Neural progenitor cell (in vitro differentiated cells): Measurements from ENCODE around the gene PAEP. TPM values are rescaled to one million over a fixed set of nuclear protein-coding genes. Genes with fewer than 3 reads are reported as not detected.
"Not testable (repeated sequence)": the region's sequence is repeated elsewhere in the genome, so short reads cannot be mapped to it uniquely, and the experiment has no call there.

ENCODE experiments used
- DNase-seq: peaks from one replicate; pipeline ENCODE4 v3.0.0-alpha.2; 2016; ENCODE audit warnings: low spot score
- H2AFZ ChIP-seq: fragments of 200-600 bp; sonication (generic); replicated peaks from 2 replicates; pipeline ENCODE4 v1.6.1; 2016; ENCODE audit warnings: antibody characterized with exemption
- H3F3A ChIP-seq: fragments of 200-600 bp; sonication (generic); 2 replicates; pipeline ENCODE4 v1.6.1; 2016; ENCODE audit warnings: antibody characterized with exemption, low read depth
- H3K27ac ChIP-seq: fragments of 200-600 bp; sonication (generic); 2 replicates; pipeline ENCODE4 v1.5.1; 2016; ENCODE audit warnings: mild to moderate bottlenecking
- H3K27me3 ChIP-seq: fragments of 200-600 bp; sonication (generic); 2 replicates; pipeline ENCODE4 v1.6.1; 2016; ENCODE audit warnings: mild to moderate bottlenecking, moderate library complexity
- H3K36me3 ChIP-seq: fragments of 200-600 bp; sonication (generic); 2 replicates; pipeline ENCODE4 v1.5.1; 2016
- H3K4me1 ChIP-seq: fragments of 200-600 bp; sonication (generic); 2 replicates; pipeline ENCODE4 v1.6.1; 2016; ENCODE audit warnings: mixed run types
- H3K4me2 ChIP-seq: fragments of 200-600 bp; sonication (generic); 2 replicates; pipeline ENCODE4 v1.6.1; 2016
- H3K4me3 ChIP-seq: fragments of 200-600 bp; sonication (generic); 2 replicates; pipeline ENCODE4 v1.5.1; 2016
- H3K79me2 ChIP-seq: fragments of 200-600 bp; sonication (generic); 2 replicates; pipeline ENCODE4 v1.6.1; 2016; ENCODE audit warnings: low read depth
- H3K9ac ChIP-seq: fragments of 200-600 bp; sonication (generic); 2 replicates; pipeline ENCODE4 v1.6.1; 2016
- H3K9me3 ChIP-seq: fragments of 200-600 bp; sonication (generic); 2 replicates; pipeline ENCODE4 v1.5.1; 2016; ENCODE audit warnings: low read depth
- H4K20me1 ChIP-seq: fragments of 200-600 bp; sonication (generic); 2 replicates; pipeline ENCODE4 v1.6.1; 2016; ENCODE audit warnings: low read depth
- H3K27ac Mint-ChIP-seq: 3 replicates; pipeline ENCODE4 v1.8.0; 2021; ENCODE audit warnings: mixed read lengths
- H3K27me3 Mint-ChIP-seq: 2 replicates; pipeline ENCODE4 v1.8.0; 2022; ENCODE audit warnings: low read depth, mild to moderate bottlenecking, inconsistent platforms, moderate library complexity, mixed read lengths; ENCODE audit not compliant: insufficient read depth
- H3K36me3 Mint-ChIP-seq: 3 replicates; pipeline ENCODE4 v1.8.0; 2021; ENCODE audit warnings: mixed read lengths
- H3K4me1 Mint-ChIP-seq: 3 replicates; pipeline ENCODE4 v1.8.0; 2021; ENCODE audit warnings: mixed read lengths
- H3K4me3 Mint-ChIP-seq: 3 replicates; pipeline ENCODE4 v1.8.0; 2021; ENCODE audit warnings: mild to moderate bottlenecking, moderate library complexity, mixed read lengths
- H3K9me3 Mint-ChIP-seq: 3 replicates; pipeline ENCODE4 v1.8.0; 2020; ENCODE audit warnings: mixed read lengths
- CTCF ChIP-seq: fragments of 200-600 bp; sonication (generic); IDR thresholded peaks from 2 replicates; pipeline ENCODE4 v1.5.1; 2017; ENCODE audit warnings: antibody characterized with exemption, mild to moderate bottlenecking
- EZH2 ChIP-seq: fragments of 200-600 bp; sonication (generic); IDR thresholded peaks from 2 replicates; pipeline ENCODE4 v1.6.1; 2017; ENCODE audit warnings: antibody characterized with exemption, mild to moderate bottlenecking, moderate library complexity
- EZH2phosphoT487 ChIP-seq: fragments of 200-600 bp; sonication (generic); IDR thresholded peaks from 2 replicates; pipeline ENCODE4 v1.6.1; 2017; ENCODE audit warnings: antibody characterized with exemption
- total RNA-seq: library from RNA; depleted of rRNA; stranded (reverse); fragments of >200 nt; gene quantifications from 2 replicates; pipeline ENCODE4 v1.2.3, GENCODE V29; 2015; ENCODE audit warnings: low replicate concordance

The PAEP gene
- total RNA-seq, 1 donor from 2014 or later, result not detected

- peaks cover 17% of the 10 kb centered on the region for H3K27me3 Mint-ChIP-seq
- Histone ChIP-seq H3K4me3 (no peak overlapping the region), H3K79me2 (no peaks in the 10 kb centered on the region), H3K9ac (no peak overlapping the region), H2AFZ (no peak overlapping the region), H3K27ac (no peak overlapping the region), H3F3A (no peaks in the 10 kb centered on the region), H3K27me3 (no peaks in the 10 kb centered on the region), H3K9me3 (no peaks in the 10 kb centered on the region), H3K36me3 (no peaks in the 10 kb centered on the region), H3K4me2 (no peak overlapping the region), H4K20me1 (no peaks in the 10 kb centered on the region), H3K4me1 (no peaks in the 10 kb centered on the region)
- H3K4me1 Mint-ChIP-seq, result no peaks in the 10 kb centered on the region
- H3K4me3 Mint-ChIP-seq, result no peak overlapping the region
- TF ChIP-seq CTCF (no peak), EZH2 (no peak), EZH2phosphoT487 (no peak)
- DNase-seq, result no peak
- H3K27ac Mint-ChIP-seq, result no peak overlapping the region
- no peaks in the 10 kb centered on the region for H3K36me3 Mint-ChIP-seq
- no peaks in the 10 kb centered on the region for H3K9me3 Mint-ChIP-seq
Measured at GRCh38 chr9:135536216-135536615, 25.3 kb upstream of the PAEP start.

GRCh38 chr9:135543262-135543894, 18.2 kb upstream of the PAEP start:
- not testable (repeated sequence) for H3K36me3 Mint-ChIP-seq, H3K4me1 ChIP-seq, H2AFZ ChIP-seq, H3K79me2 ChIP-seq, H3K27ac ChIP-seq, H3K9me3 ChIP-seq, H4K20me1 ChIP-seq, DNase-seq, H3K36me3 ChIP-seq, H3K4me3 Mint-ChIP-seq, H3K9ac ChIP-seq, H3K9me3 Mint-ChIP-seq, H3K4me3 ChIP-seq, H3K4me1 Mint-ChIP-seq, H3K27ac Mint-ChIP-seq, H3F3A ChIP-seq, H3K4me2 ChIP-seq, H3K27me3 ChIP-seq
- peaks cover 12% of the 10 kb centered on the region for H3K27me3 Mint-ChIP-seq

GRCh38 chr9:135544981-135545635, 16.4 kb upstream of the PAEP start:
- H3K27me3 Mint-ChIP-seq, result peaks cover 6% of the 10 kb centered on the region
- H3K79me2 ChIP-seq, result no peaks in the 10 kb centered on the region
- H3K9me3 Mint-ChIP-seq, result peaks cover 2% of the 10 kb centered on the region
- H3F3A ChIP-seq, result no peaks in the 10 kb centered on the region
- H3K4me1 Mint-ChIP-seq, result no peaks in the 10 kb centered on the region
- H3K4me1 ChIP-seq, result no peaks in the 10 kb centered on the region
- no peaks in the 10 kb centered on the region for H3K36me3 ChIP-seq
- DNase-seq, result no peak
- no peak overlapping the region for H2AFZ ChIP-seq
- H3K36me3 Mint-ChIP-seq, result no peaks in the 10 kb centered on the region
- no peak overlapping the region for H3K27ac Mint-ChIP-seq
- H3K4me3 ChIP-seq, result no peak overlapping the region
- no peak overlapping the region for H3K4me2 ChIP-seq
- H4K20me1 ChIP-seq, result no peaks in the 10 kb centered on the region
- H3K27ac ChIP-seq, result no peak overlapping the region
- no peak overlapping the region for H3K9ac ChIP-seq
- no peak overlapping the region for H3K4me3 Mint-ChIP-seq
- no peaks in the 10 kb centered on the region for H3K27me3 ChIP-seq
- TF ChIP-seq EZH2phosphoT487, result no peak
- no peak for TF ChIP-seq EZH2
- TF ChIP-seq CTCF, result no peak
- no peaks in the 10 kb centered on the region for H3K9me3 ChIP-seq

- H3K9me3 Mint-ChIP-seq, H3K79me2 ChIP-seq, H3K4me3 Mint-ChIP-seq, H3K4me1 ChIP-seq, H4K20me1 ChIP-seq, H3K4me2 ChIP-seq, H3K36me3 ChIP-seq, H3K9ac ChIP-seq, H3K27ac ChIP-seq, H3K27me3 Mint-ChIP-seq, H2AFZ ChIP-seq, H3F3A ChIP-seq, H3K27me3 ChIP-seq, H3K9me3 ChIP-seq, H3K4me3 ChIP-seq, H3K27ac Mint-ChIP-seq, H3K4me1 Mint-ChIP-seq, H3K36me3 Mint-ChIP-seq, DNase-seq: not testable (repeated sequence)
Measured at GRCh38 chr9:135545646-135546176, 15.8 kb upstream of the PAEP start, which contains the start of gene OBP2A. TSS of gene OBP2A (plus strand) at chr9:135546126. CDS start at chr9:135546181, 55 bp downstream.

GRCh38 chr9:135546792-135547617, 14.6 kb upstream of the PAEP start:
- H3F3A ChIP-seq, H3K9me3 ChIP-seq, H3K27ac ChIP-seq, H3K36me3 ChIP-seq, H4K20me1 ChIP-seq, H3K4me2 ChIP-seq, H3K9ac ChIP-seq, H3K27me3 ChIP-seq, H3K36me3 Mint-ChIP-seq, H3K4me3 ChIP-seq, H3K4me1 ChIP-seq, H3K27me3 Mint-ChIP-seq, H3K27ac Mint-ChIP-seq, H3K9me3 Mint-ChIP-seq, H3K4me1 Mint-ChIP-seq, DNase-seq, H2AFZ ChIP-seq, H3K4me3 Mint-ChIP-seq, H3K79me2 ChIP-seq: not testable (repeated sequence)
